Cardiac septum (tissue), 1 donor: ENCODE results near the gene CBS. TPM values are rescaled to one million over a fixed set of nuclear protein-coding genes. Genes with fewer than 3 reads are reported as not detected.
"Not testable (repeated sequence)": the region's sequence is repeated elsewhere in the genome, so short reads cannot be mapped to it uniquely, and the experiment has no call there.

ENCODE experiments used
- DNase-seq: peaks from one replicate; pipeline ENCODE4 v3.0.0-alpha.2; 2020; ENCODE audit warnings: low spot score
- intact Hi-C: fragments of 100-400 bp; cut with DNase I; formaldehyde crosslinking; loops from one replicate; pipeline ENCODE4 v1.14.0; 2022
- total RNA-seq: library from RNA; stranded (reverse); fragmentation: NEBNext Ultra II Directional; extraction: Animal tissue kit (Norgen Biotek cat#: 25700); gene quantifications from one replicate; pipeline ENCODE4 v1.2.1, GENCODE V29; 2021
- donor health status: DM: no; HTN: no; CAD: no.

The CBS gene
- total RNA-seq, 1 donor from 2014 or later: 15.8 TPM

GRCh38 chr21:43034101-43034500 is 41.5 kb downstream of the CBS start:
- no peak for DNase-seq
- intact Hi-C loops: no loop called here

- intact Hi-C loops: no loop called here
Observed at GRCh38 chr21:43031121-43031619, 44.5 kb downstream of the CBS start.

DNA sequence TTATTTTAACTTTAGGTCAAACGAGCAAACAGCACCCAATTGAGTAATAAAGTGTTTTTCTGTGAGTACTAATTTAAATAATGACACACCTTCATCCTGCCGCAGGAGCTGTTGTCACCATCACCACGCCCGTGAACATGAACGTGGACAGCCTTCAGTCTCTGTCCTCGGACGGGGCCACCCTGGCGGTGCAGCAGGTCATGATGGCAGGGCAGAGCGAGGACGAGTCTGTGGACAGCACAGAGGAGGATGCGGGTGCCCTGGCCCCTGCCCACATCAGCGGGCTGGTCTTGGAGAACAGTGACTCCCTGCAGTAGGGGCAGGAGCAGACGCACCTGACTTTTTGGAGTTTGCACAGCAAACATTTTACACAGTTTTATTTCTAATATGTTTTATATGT is 45.9 kb downstream of the CBS start:
- intact Hi-C loops: loop anchor here (10.0 kb wide), 1 partner anchor 65 kb away; no protein-coding TSS in a partner anchor
- no peak for DNase-seq

More at GRCh38 chr21:43031121-43031619, 44.5 kb downstream of the CBS start:
- DNase-seq: no peak

- no peak for DNase-seq
- intact Hi-C loops: loop anchor here (10.0 kb wide), 1 partner anchor 63 kb away; no protein-coding TSS in a partner anchor
Observed at GRCh38 chr21:43027846-43028731, 47.5 kb downstream of the CBS start.

DNA sequence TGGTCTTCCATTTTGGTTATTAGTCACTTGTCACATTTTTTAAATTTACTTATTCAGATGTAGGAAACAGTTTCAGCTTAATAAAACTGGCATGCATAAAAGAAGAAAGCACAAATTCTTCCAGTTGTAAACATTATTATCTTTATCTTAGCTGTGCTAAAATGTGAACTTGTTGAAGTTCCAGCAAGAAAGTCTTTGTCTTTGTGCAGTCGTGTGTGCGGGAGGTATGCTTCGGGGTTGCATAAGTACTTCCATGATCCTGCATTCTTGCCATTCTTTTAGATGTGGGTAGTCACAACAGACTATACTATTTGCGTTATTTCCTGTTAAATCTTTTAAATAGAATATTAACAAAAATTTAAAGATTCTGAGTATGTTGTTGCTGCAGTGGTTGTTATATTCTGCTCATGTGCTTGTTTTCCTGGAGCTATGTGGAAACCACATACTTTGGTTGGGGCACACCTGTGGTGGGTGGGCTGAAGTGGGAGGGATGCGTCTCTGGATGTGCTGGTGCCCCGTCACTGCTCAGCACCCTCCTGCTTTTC is 49.9 kb downstream of the CBS start:
- no peak for DNase-seq
- intact Hi-C loops: loop anchor here (10.0 kb wide), 1 partner anchor 61 kb away; no protein-coding TSS in a partner anchor

GRCh38 chr21:43024439-43025136 is 51.0 kb downstream of the CBS start:
- intact Hi-C loops: loop anchor here (10.0 kb wide), 1 partner anchor 60 kb away; no protein-coding TSS in a partner anchor
- no peak for DNase-seq

DNA sequence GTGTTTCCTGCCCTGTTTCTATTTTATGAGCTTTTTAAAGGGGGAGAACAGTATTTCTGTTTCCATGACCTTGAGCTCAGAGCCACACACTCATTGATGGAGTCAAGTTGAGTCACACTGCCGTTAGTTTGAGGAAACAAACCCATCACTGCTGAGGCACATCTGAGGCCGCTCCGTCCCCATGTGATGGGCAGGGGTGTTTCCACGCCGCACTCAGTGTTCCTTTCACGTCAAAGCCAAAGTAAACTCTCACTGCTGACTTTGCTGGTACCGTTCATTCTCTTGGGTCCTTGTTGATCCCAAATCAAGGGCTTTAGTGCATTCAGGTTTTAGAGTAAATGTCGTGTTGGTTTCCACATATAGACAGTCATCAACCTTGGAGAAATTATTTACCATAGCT is 52.5 kb downstream of the CBS start:
- no peak for DNase-seq
- intact Hi-C loops: loop anchor here (10.0 kb wide), 1 partner anchor 58 kb away; no protein-coding TSS in a partner anchor

DNA sequence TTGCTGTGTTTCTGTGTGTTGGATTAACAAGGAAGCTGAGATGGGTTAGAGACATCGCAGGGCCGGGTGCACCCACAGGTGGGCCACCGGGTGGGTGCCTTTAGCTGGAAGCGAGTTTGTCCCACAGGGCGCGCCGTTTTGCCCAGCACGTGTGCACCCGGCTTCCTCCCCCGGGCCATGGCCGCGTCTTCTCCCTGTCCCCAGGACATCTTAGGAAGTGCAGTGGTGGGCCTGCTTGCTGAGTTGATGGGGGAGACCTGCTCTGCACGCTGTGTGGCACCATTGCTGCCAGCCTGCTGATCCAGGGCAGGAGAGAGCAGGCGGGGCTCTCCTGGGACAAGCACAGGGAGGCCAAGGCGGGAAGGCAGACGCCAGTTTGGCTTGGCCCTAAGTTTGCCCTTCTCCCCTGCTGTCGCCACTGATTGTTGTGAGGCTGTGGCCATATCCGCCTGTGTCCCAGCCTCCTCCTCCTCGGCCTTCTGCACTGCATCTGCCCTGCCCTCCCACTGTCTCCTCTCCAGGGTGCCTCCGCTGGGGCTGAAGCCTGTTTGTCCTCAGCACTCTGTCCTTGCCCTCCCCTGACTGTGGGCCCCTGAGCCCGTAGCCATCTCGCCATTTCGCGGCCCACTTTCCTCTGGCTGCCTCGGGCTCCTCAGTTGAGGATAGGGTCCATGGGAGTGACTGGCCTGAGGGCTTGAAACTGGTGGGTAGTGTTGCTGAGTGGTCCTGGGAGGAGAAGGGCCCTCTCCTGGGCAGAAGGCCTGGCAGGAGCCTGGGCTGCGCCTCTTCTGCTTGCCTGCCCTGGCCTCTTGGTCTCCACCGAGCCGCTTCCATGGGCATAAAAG is 53.7 kb downstream of the CBS start:
- intact Hi-C loops: loop anchor here (10.0 kb wide), 1 partner anchor 57 kb away; no protein-coding TSS in a partner anchor
- DNase-seq: no peak

DNA sequence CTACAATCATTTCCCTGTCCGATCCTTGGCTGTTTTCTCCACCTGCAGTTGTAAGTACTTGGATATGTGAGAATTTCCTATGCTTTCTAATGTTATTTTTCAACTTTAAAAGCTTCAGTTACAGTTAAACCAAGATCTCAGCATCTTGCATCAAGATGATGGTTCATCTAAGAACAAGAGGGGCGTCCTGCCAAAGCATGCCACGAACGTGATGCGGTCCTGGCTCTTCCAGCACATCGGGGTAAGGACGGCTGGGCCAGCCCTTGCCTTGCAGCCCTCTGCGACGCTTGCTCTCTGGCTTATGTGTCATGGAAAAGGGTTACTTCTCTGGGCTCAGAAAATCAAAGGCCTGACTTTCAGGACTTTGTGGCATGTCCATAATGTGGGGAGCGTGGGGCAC is 54.4 kb downstream of the CBS start:
- no peak for DNase-seq
- intact Hi-C loops: loop anchor here (10.0 kb wide), 1 partner anchor 56 kb away; no protein-coding TSS in a partner anchor

- no peak for DNase-seq
- intact Hi-C loops: loop anchor here (10.0 kb wide), 1 partner anchor 56 kb away; no protein-coding TSS in a partner anchor
Observed at GRCh38 chr21:43020771-43021170, 54.9 kb downstream of the CBS start.

- intact Hi-C loops: loop anchor here (10.0 kb wide), 1 partner anchor 55 kb away; no protein-coding TSS in a partner anchor
- DNase-seq: no peak
Observed at GRCh38 chr21:43020177-43020576, 55.5 kb downstream of the CBS start.

DNA sequence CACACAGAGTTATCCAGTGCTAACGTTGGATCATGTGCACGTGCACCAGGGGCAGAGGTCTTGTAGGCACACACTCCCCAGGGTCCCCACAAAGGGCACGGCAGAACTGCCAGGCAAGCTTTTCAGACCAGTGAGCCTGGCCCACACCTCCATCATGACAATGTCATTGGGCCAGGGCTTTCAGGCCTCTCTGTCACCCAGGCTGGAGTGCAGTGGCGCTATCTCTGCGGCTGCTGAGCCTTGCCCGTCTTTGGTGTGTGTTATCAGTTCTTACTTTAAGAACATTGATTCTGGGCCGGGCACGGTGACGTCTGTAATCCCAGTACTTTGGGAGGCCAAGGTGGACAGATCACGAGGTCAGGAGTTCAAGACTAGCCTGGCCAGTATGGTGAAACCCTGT is 57.1 kb downstream of the CBS start:
- intact Hi-C loops: no loop called here
- no peak for DNase-seq

- DNase-seq: no peak
- intact Hi-C loops: no loop called here
Observed at GRCh38 chr21:43016728-43017127, 58.9 kb downstream of the CBS start.

DNA sequence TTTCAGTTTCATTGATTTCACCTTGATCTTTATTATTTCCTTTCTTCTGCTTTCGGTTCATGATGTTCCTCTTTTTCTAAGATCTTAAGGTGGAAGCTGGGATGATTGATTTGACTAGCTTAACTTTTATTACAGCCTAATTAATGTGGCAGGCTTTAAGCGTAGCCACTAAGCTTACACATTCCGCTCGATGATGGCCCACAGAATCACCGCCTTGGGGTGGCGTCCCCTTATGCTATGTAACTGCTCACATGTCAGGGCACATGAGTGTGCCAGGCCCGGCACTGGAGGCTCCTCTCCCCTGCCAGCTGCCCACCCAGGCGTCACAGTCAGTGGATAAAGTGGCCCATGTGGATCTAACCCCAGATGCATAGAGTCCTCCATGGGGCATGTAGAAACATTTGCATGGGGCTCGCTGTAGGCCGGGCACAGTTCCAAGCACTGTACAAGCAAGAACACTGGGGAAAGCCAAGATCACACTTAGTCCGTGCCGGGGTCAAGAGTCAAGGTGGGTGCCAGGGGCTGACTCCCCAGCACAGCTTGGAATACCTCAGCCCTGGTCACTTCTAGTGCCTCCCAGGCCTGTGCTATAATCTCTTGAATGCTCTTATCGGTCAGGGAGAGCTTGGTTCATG is 59.6 kb downstream of the CBS start:
- intact Hi-C loops: no loop called here
- DNase-seq: no peak

DNA sequence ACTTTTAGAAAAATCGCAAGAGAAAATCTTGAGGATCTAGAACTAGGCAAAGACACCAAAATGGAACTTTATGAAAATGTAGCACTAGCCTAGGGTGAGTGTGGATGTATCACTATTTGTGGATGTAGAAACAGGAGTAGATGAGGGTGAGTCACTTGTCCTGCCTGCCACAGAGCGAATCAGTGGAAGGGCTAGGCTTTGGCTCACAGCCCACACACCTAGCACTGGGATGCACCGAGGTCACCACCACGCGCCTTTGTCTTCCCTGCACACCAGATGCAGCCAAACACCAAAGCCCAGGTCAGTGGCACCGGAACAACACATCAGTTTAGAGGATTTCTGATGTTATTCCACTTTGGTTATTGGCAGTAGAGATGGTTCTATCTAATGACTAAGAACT is 63.0 kb downstream of the CBS start:
- DNase-seq: no peak
- intact Hi-C loops: no loop called here

GRCh38 chr21:43006874-43007208 is 68.8 kb downstream of the CBS start:
- intact Hi-C loops: no loop called here
- no peak for DNase-seq

DNA sequence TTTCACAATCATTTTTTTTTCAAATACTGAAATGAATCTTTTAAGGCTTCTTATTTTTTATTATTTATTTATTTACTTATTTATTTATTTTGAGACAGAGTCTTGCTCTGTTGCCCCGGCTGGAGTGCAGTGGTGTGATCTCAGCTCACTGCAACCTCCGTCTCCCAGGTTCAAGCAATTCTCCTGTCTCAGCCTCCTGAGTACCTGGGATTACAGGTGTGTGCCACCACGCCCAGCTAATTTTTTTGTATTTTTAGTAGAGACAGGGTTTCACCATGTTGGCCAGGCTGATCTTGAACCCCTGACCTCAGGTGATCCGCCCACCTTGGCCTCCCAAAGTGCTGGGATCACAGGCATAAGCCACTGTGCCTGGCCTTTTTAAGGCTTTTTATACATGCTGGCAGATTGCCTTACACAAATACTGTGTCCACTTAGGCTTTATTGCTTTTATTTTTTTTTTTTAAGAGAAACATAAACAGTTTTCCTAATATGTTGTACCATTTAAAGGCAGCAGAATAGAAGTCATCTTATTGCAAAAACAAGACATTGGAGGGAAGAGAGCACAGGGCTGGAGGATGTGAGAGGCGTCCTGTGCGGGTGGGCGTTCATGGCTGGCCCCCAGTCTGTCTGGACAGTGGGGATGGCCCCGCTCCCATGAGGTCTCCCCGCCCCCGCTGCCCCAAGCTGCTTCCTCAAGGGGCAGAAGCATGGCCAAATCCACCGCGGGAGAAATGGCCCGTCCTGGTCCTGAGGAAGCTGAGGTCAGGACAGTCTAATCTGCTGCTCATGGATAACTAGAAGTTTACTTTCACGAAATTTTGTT is 69.4 kb downstream of the CBS start:
- intact Hi-C loops, DNase-seq: not testable (repeated sequence)

DNA sequence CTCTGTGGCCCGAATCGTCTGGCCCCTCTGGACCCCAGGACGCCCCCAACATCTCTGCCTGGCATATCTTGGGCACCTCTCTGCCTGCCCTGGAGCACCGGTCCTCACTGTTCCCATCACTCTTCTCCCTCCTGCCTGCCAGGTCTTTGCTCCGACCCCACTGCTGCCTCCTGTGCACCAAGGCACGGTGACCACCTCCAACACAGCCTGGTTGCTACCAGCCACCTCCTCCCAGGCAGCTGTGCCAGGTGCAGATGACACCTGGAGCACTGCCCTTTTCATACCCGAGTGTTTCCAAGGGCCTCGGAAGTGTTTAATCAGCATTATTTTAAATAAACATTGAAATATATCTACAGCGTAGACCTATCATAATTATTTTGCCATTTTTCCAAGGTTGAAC is 70.0 kb downstream of the CBS start:
- intact Hi-C loops: no loop called here

More for the DNA sequence above, 70.0 kb downstream of the CBS start:
- no peak for DNase-seq
